PC-3 (cell line): Measurements from ENCODE around the gene FKBP11. TPM values are rescaled to one million over a fixed set of nuclear protein-coding genes. Genes with fewer than 3 reads are reported as not detected.

Experiments used
- ATAC-seq: fragments of 200-7000 bp; cut with Tn5 transposase; 2 replicates; pipeline ENCODE4 v1.9.1; 2020; ENCODE audit warnings: mild to moderate bottlenecking, moderate library complexity
- BruUV-seq: library from RNA; stranded (reverse); fragments of 400-500 nt; replicated peaks from 2 replicates; lab custom pipeline; 2021; lab: Mats Ljungman, UMichigan
- CTCF ChIA-PET: fragments of 300-600 bp; sonication (Branson Sonifier 250); formaldehyde crosslinking; loops from one replicate; lab custom pipeline; 2022; ENCODE audit warnings: antibody characterized with exemption; lab: Charles Lee
- POLR2A ChIA-PET: fragments of 300-600 bp; sonication (Branson Sonifier 250); formaldehyde crosslinking; loops from one replicate; lab custom pipeline; 2022; ENCODE audit warnings: antibody characterized with exemption; ENCODE audit not compliant: unreplicated experiment; lab: Charles Lee
- DNase-seq: peaks from one replicate; pipeline ENCODE4 v3.0.0-alpha.2; 2015
- H2AFZ ChIP-seq: fragments of 300-600 bp; sonication (generic); 2 replicates; pipeline ENCODE4 v1.6.0; 2016; ENCODE audit warnings: antibody characterized with exemption, low read length
- H3F3A ChIP-seq: fragments of 300-600 bp; sonication (generic); one replicate; pipeline ENCODE4 v1.6.0; 2017; ENCODE audit warnings: antibody characterized with exemption, low read length, control low read depth, mild to moderate bottlenecking; ENCODE audit not compliant: unreplicated experiment
- H3K27ac ChIP-seq: fragments of 300-600 bp; sonication (generic); 2 replicates; pipeline ENCODE4 v1.5.1; 2016; ENCODE audit warnings: mild to moderate bottlenecking, low read length
- H3K27me3 ChIP-seq: fragments of 300-600 bp; sonication (generic); 2 replicates; pipeline ENCODE4 v1.6.1; 2016; ENCODE audit warnings: low read length, mixed read lengths
- H3K36me3 ChIP-seq: fragments of 300-600 bp; sonication (generic); 2 replicates; pipeline ENCODE4 v1.6.1; 2016; ENCODE audit warnings: low read depth, mixed run types, low read length, mixed read lengths
- H3K4me1 ChIP-seq: fragments of 300-600 bp; sonication (generic); 2 replicates; pipeline ENCODE4 v1.5.1; 2016; ENCODE audit warnings: low read length; ENCODE audit not compliant: insufficient read depth
- H3K4me2 ChIP-seq: fragments of 300-600 bp; sonication (generic); 2 replicates; pipeline ENCODE4 v1.6.0; 2016; ENCODE audit warnings: low read length
- H3K4me3 ChIP-seq: fragments of 300-600 bp; sonication (generic); 2 replicates; pipeline ENCODE4 v1.5.1; 2016; ENCODE audit warnings: mild to moderate bottlenecking, low read length, mixed read lengths
- H3K79me2 ChIP-seq: fragments of 300-600 bp; sonication (generic); 2 replicates; pipeline ENCODE4 v1.6.1; 2017; ENCODE audit warnings: low read length, mixed read lengths
- H3K9ac ChIP-seq: fragments of 300-600 bp; sonication (generic); 2 replicates; pipeline ENCODE4 v1.6.0; 2016; ENCODE audit warnings: mild to moderate bottlenecking, low read length
- H3K9me2 ChIP-seq: fragments of 300-600 bp; sonication (generic); replicated peaks from 2 replicates; pipeline ENCODE4 v1.6.1; 2016; ENCODE audit warnings: mixed run types, low read length, mixed read lengths
- H3K9me3 ChIP-seq: fragments of 300-600 bp; sonication (generic); 2 replicates; pipeline ENCODE4 v1.6.1; 2016; ENCODE audit warnings: low read length, mixed read lengths
- H4K20me1 ChIP-seq: fragments of 300-600 bp; sonication (generic); 2 replicates; pipeline ENCODE4 v1.6.1; 2016; ENCODE audit warnings: low read length, mixed read lengths
- CTCF ChIP-seq: fragments of 300-600 bp; sonication (generic); conservative IDR thresholded peaks from 2 replicates; pipeline ENCODE4 v1.5.1; 2017; ENCODE audit warnings: antibody characterized with exemption, low read depth, mild to moderate bottlenecking, low read length
- EZH2 ChIP-seq: fragments of 300-600 bp; sonication (generic); IDR thresholded peaks from one replicate; pipeline ENCODE4 v1.6.1; 2017; ENCODE audit warnings: antibody characterized with exemption, mild to moderate bottlenecking, low read length; ENCODE audit not compliant: unreplicated experiment
- EZH2phosphoT487 ChIP-seq: fragments of 300-600 bp; sonication (generic); IDR thresholded peaks from 2 replicates; pipeline ENCODE4 v1.6.1; 2018; ENCODE audit warnings: mild to moderate bottlenecking, antibody characterized with exemption, low read length, borderline replicate concordance
- intact Hi-C: fragments of 100-400 bp; cut with micrococcal nuclease; formaldehyde crosslinking; loops from 2 replicates; pipeline ENCODE4 v1.9.0; 2023
- total RNA-seq: library from RNA; depleted of rRNA; stranded (reverse); fragments of >200 nt; gene quantifications from 2 replicates; pipeline ENCODE4 v1.2.3, GENCODE V29; 2014

FKBP11 gene
- total RNA-seq, 1 experiment from 2014 or later, result 9.7 TPM

- TSS peak; percentile 71 for BruUV-seq
- DNase-seq (peak; percentile 96), ATAC-seq (peak; percentile 85)
- Histone ChIP-seq H4K20me1 (peaks cover 36% of the 10 kb centered on the region), H3K9ac (peak within 1 kb of the TSS; percentile 89), H3K9me3 (no peaks in the 10 kb centered on the region), H3K27ac (peak within 1 kb of the TSS; percentile 61), H3K4me1 (peaks cover 29% of the 10 kb centered on the region), H3K4me3 (peak within 1 kb of the TSS; percentile 96), H3K27me3 (no peaks in the 10 kb centered on the region), H2AFZ (peak within 1 kb of the TSS; percentile 91), H3K79me2 (peaks cover 48% of the 10 kb centered on the region), H3F3A (no peaks in the 10 kb centered on the region), H3K36me3 (peaks cover 27% of the 10 kb centered on the region; the same call in 1 of the 2 replicates), H3K4me2 (peak within 1 kb of the TSS; percentile 88), H3K9me2 (no peaks in the 10 kb centered on the region)
- TF ChIP-seq EZH2phosphoT487, result no peak
- no peak for TF ChIP-seq EZH2
- TF ChIP-seq CTCF, result no peak
- POLR2A ChIA-PET, result interaction anchor here (0.6 to 0.7 kb wide), 3 partner anchors 61 to 143 kb away, joined by 4 to 14 read pairs (median 10); partner anchors contain the start of gene PRKAG1
- intact Hi-C loops, result no loop called here
- CTCF ChIA-PET, result interaction anchor here (0.6 kb wide), 4 partner anchors 21 to 61 kb away, joined by 3 to 5 read pairs (median 4); partner anchors contain the start of gene PRKAG1
These were observed 32.1 kb upstream of the FKBP11 start, which contains the start of gene ARF3 for GRCh38 chr12:48957141-48958048. Gene ARF3, minus strand, starts transcription at chr12:48957487. Its CDS starts 16,392 bp downstream, at chr12:48941095.

GRCh38 chr12:48956279-48957140, 31.2 kb upstream of the FKBP11 start:
- Histone ChIP-seq H4K20me1 (peaks cover 41% of the 10 kb centered on the region), H3K9me3 (no peaks in the 10 kb centered on the region), H3K9me2 (no peaks in the 10 kb centered on the region), H3F3A (no peaks in the 10 kb centered on the region), H3K4me2 (peak overlapping the region; percentile 88), H3K27me3 (no peaks in the 10 kb centered on the region), H3K4me1 (peaks cover 20% of the 10 kb centered on the region), H3K79me2 (peaks cover 56% of the 10 kb centered on the region), H3K27ac (peak overlapping the region; percentile 61), H2AFZ (peak overlapping the region; percentile 91), H3K9ac (peak overlapping the region; percentile 89), H3K36me3 (peaks cover 33% of the 10 kb centered on the region; the same call in 1 of the 2 replicates), H3K4me3 (peak overlapping the region; percentile 96)
- TSS peak; percentile 68 for BruUV-seq
- POLR2A ChIA-PET, result interaction anchor here (0.6 kb wide), 2 partner anchors 62 to 142 kb away, joined by 4 to 10 read pairs; no protein-coding TSS in a partner anchor
- TF ChIP-seq CTCF (no peak), EZH2phosphoT487 (no peak), EZH2 (no peak)
- DNase-seq, result peak; percentile 95
- intact Hi-C loops, result no loop called here
- peak; percentile 72 for ATAC-seq
- CTCF ChIA-PET, result interaction anchor here (0.6 kb wide), 1 partner anchor 23 kb away, joined by 3 read pairs; no protein-coding TSS in a partner anchor
